SK-N-SH (cell line): ENCODE data around the gene SETBP1.

Experiments used
- EP300 ChIP-seq, 2 experiments: IDR thresholded peaks; 2 replicates each; pipeline versions ENCODE4 v1.4.0 to v1.6.1; 2012; ENCODE audit warnings: borderline replicate concordance in 1 of 2, low read depth in 1 of 2, low read length in 1 of 2
- JUND ChIP-seq: IDR thresholded peaks from 2 replicates; pipeline ENCODE4 v1.4.0; 2012
- POLR2AphosphoS5 ChIP-seq: IDR thresholded peaks from 2 replicates; pipeline ENCODE4 v1.6.1; 2012; ENCODE audit warnings: low read depth, low read length
- RAD21 ChIP-seq: IDR thresholded peaks from 2 replicates; pipeline ENCODE4 v1.6.1; 2012; ENCODE audit warnings: mild to moderate bottlenecking, low read length
- YY1 ChIP-seq: IDR thresholded peaks from 2 replicates; pipeline ENCODE4 v1.4.0; 2012; ENCODE audit warnings: low read depth, mild to moderate bottlenecking
- ZBTB33 ChIP-seq: IDR thresholded peaks from 2 replicates; pipeline ENCODE4 v1.4.0; 2012; ENCODE audit warnings: low read depth, borderline replicate concordance
- TF ChIP-seq, protein P1 (sequence below): IDR thresholded peaks from 2 replicates; pipeline ENCODE4 v1.6.1; 2012; ENCODE audit warnings: mild to moderate bottlenecking, low read depth, low read length, moderate library complexity
- TF ChIP-seq, protein P2 (sequence below): fragments of 200-600 bp; sonication (generic); IDR thresholded peaks from 2 replicates; pipeline ENCODE4 v1.6.1; 2017; ENCODE audit warnings: antibody characterized with exemption, mild to moderate bottlenecking, moderate library complexity

- TF ChIP-seq, protein P1, sequence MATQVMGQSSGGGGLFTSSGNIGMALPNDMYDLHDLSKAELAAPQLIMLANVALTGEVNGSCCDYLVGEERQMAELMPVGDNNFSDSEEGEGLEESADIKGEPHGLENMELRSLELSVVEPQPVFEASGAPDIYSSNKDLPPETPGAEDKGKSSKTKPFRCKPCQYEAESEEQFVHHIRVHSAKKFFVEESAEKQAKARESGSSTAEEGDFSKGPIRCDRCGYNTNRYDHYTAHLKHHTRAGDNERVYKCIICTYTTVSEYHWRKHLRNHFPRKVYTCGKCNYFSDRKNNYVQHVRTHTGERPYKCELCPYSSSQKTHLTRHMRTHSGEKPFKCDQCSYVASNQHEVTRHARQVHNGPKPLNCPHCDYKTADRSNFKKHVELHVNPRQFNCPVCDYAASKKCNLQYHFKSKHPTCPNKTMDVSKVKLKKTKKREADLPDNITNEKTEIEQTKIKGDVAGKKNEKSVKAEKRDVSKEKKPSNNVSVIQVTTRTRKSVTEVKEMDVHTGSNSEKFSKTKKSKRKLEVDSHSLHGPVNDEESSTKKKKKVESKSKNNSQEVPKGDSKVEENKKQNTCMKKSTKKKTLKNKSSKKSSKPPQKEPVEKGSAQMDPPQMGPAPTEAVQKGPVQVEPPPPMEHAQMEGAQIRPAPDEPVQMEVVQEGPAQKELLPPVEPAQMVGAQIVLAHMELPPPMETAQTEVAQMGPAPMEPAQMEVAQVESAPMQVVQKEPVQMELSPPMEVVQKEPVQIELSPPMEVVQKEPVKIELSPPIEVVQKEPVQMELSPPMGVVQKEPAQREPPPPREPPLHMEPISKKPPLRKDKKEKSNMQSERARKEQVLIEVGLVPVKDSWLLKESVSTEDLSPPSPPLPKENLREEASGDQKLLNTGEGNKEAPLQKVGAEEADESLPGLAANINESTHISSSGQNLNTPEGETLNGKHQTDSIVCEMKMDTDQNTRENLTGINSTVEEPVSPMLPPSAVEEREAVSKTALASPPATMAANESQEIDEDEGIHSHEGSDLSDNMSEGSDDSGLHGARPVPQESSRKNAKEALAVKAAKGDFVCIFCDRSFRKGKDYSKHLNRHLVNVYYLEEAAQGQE: no peak
- TF ChIP-seq ZBTB33 (no peak), JUND (no peak), EP300 (IDR thresholded peaks at IDR 0.05; ENCODE audit: borderline replicate concordance in 1 of 2, low read depth in 1 of 2, low read length in 1 of 2) (no peak), YY1 (no peak), RAD21 (no peak), POLR2AphosphoS5 (no peak)
- TF ChIP-seq, protein P2, sequence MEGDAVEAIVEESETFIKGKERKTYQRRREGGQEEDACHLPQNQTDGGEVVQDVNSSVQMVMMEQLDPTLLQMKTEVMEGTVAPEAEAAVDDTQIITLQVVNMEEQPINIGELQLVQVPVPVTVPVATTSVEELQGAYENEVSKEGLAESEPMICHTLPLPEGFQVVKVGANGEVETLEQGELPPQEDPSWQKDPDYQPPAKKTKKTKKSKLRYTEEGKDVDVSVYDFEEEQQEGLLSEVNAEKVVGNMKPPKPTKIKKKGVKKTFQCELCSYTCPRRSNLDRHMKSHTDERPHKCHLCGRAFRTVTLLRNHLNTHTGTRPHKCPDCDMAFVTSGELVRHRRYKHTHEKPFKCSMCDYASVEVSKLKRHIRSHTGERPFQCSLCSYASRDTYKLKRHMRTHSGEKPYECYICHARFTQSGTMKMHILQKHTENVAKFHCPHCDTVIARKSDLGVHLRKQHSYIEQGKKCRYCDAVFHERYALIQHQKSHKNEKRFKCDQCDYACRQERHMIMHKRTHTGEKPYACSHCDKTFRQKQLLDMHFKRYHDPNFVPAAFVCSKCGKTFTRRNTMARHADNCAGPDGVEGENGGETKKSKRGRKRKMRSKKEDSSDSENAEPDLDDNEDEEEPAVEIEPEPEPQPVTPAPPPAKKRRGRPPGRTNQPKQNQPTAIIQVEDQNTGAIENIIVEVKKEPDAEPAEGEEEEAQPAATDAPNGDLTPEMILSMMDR: no peak
Observed at GRCh38 chr18:44798433-44799048, 117.9 kb downstream of the SETBP1 start.
